D721Med (cell line): ENCODE data around the gene GJD3.

Experiments
- DNase-seq: peaks from one replicate; pipeline ENCODE4 v3.0.0; 2011; ENCODE audit warnings: low spot score; ENCODE audit not compliant: insufficient read length
- FAIRE-seq: peaks from 2 replicates; lab custom pipeline; 2011; peaks lifted over from hg19 to GRCh38; lab: Jason Lieb, UNC
- CTCF ChIP-seq: IDR thresholded peaks from 2 replicates; pipeline ENCODE4 v1.5.1; 2012; ENCODE audit warnings: mild to moderate bottlenecking, control low read depth; ENCODE audit not compliant: insufficient read depth; ENCODE audit errors: missing control alignments

Gene GJD3

GRCh38 chr17:40333781-40334448, 30.6 kb downstream of the GJD3 start:
- no peak for FAIRE-seq
- no peak for TF ChIP-seq CTCF
- DNase-seq = no peak

GRCh38 chr17:40331743-40332641, 32.5 kb downstream of the GJD3 start:
- no peak for TF ChIP-seq CTCF
- FAIRE-seq (no peak), DNase-seq (no peak)

DNA sequence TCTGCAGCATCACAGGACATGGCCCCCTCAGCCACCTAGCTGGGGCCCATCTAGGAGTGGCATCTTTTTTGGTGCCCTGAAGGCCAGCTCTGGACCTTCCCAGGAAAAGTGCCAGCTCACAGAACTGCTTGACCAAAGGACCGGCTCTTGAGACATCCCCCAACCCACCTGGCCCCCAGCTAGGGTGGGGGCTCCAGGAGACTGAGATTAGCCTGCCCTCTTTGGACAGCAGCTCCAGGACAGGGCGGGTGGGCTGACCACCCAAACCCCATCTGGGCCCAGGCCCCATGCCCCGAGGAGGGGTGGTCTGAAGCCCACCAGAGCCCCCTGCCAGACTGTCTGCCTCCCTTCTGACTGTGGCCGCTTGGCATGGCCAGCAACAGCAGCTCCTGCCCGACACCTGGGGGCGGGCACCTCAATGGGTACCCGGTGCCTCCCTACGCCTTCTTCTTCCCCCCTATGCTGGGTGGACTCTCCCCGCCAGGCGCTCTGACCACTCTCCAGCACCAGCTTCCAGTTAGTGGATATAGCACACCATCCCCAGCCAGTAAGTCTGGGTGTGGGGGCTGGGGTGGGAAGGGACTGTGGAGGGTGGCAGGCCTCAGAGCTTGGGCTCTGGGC, 33.6 kb downstream of the GJD3 start:
- no peak for TF ChIP-seq CTCF
- DNase-seq (no peak), FAIRE-seq (no peak)

DNA sequence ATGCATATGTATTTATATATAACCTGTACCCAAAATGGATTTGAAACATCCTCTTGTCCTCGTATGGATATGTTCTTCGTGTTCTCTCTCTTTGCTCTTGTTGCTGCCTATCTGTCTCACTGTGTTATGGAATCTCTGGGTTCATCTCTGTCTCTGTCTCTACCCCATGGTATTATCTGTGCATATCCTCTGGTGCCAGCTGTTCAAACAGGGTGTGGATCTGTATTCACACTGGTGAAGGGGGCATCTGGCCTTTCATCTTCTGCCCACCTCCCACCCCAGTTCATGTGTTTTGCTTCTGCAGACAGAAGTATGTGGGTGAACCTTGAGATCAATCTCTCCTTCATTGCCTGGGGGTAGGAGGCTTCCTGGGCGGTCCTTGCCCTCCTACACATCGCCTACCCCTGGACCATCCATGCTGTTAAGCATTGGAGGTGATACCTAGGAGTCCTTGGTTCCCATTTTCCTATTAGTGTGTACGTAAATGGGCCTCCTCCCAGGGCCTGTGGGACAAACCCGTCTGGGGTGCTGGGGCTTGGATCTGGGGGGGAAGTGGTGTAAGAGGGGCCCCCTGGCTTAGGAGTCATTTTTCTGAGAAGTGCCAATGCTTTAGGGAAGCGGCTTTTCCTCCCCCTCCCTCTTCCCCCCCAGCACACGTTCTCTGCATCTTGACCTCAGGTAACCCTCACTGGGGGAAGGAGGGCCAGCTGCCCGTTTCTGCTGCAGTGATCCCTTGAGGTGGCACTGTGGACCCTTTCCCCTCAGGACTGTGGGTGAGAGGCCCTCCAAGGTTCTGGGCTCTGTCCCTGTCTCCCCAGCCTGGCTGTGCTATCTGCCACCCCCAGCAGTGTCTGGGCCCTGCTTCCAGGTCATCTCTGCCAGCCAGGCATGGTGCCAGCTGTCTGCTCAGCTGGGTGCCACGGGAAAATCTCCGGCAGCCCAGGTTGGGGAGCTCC, 34.4 kb downstream of the GJD3 start:
- DNase-seq = no peak
- no peak for TF ChIP-seq CTCF
- FAIRE-seq = no peak

DNA sequence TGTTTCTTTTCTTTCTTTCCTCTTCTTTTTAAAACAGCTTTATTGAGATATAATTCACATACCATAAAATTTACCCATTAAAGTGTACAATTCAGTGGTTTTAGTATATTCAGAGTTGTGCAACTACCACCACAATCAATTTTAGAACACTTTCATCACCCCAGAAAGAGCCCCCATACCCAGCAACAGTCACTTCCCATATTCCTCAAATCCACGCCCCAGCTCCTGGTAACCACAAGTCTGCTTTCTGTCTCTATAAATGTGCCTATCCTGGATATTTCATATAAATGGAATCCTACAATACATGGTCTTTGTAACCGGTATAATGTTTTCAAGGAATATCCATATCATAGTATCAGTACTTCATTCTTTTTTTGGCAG, 36.2 kb downstream of the GJD3 start:
- DNase-seq (no peak), FAIRE-seq (no peak)
- TF ChIP-seq CTCF = no peak

DNA sequence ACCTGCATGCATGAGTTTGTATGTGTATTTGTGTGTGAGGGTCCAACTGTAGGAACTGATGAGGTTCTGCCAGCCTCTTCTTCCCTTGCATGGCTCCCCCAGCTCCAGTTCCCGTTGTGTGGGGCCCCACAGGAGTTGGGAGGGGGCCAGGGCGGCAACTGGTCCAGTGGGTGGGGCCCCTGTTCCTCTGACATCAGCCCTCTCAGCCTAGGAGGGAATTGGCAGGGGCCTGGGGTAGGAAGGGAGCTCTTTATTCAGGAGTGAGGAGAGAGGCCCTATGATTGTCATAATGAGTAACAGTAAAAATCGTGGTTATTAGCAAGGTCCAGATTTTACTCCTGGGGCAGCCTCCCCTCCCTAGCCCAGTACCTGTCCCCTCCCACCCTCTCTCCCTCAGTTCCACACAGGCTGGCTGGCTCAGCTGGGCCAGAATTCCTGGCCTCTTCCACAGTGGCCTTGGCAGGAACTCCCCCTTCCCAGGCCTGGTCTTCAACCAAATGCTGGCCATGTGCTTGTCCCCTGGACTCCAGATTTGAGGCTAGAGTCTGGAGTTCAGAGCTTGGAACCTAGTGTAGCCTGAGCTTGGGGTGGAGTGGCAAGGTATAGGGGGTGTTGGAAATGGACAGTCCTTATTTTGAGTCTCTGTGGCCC, 36.7 kb downstream of the GJD3 start:
- DNase-seq (no peak), FAIRE-seq (no peak)
- no peak for TF ChIP-seq CTCF
